Measurements from ENCODE around the gene TRIM22.
"Not testable (repeated sequence)": the region's sequence is repeated elsewhere in the genome, so short reads cannot be mapped to it uniquely, and the experiment has no call there.

The TRIM22 gene

GRCh38 chr11:5689551-5689983 lies at the start of gene TRIM22:
Gene TRIM22, plus strand, starts transcription at chr11:5689790. Its CDS starts 6,443 bp downstream, at chr11:5696233.
- no peak for DNase-seq (ENCODE audit: low read depth)

- DNase-seq (ENCODE audit: low read depth), result no peak
Observed at GRCh38 chr11:5639953-5640352, 49.6 kb upstream of the TRIM22 start.

GRCh38 chr11:5643585-5643984 lies 46.0 kb upstream of the TRIM22 start:
- no peak for DNase-seq (ENCODE audit: low read depth)

- DNase-seq (ENCODE audit: low read depth), result no peak
Observed at GRCh38 chr11:5646139-5646538, 43.5 kb upstream of the TRIM22 start.

GRCh38 chr11:5655474-5655873 lies 34.1 kb upstream of the TRIM22 start:
- no peak for DNase-seq (ENCODE audit: low read depth)

GRCh38 chr11:5656956-5657355 lies 32.6 kb upstream of the TRIM22 start:
- DNase-seq (ENCODE audit: low read depth), result not testable (repeated sequence)

- no peak for DNase-seq (ENCODE audit: low read depth)
Observed at GRCh38 chr11:5658318-5658717, 31.3 kb upstream of the TRIM22 start.

- no peak for DNase-seq (ENCODE audit: low read depth)
Observed at GRCh38 chr11:5663511-5663910, 26.1 kb upstream of the TRIM22 start.

- no peak for DNase-seq (ENCODE audit: low read depth)
Observed at GRCh38 chr11:5665051-5665570, 24.5 kb upstream of the TRIM22 start.

- DNase-seq (ENCODE audit: low read depth), result no peak
Observed at GRCh38 chr11:5665746-5666401, 23.7 kb upstream of the TRIM22 start.

GRCh38 chr11:5666402-5666793 lies 23.2 kb upstream of the TRIM22 start:
- DNase-seq (ENCODE audit: low read depth), result no peak

- DNase-seq (ENCODE audit: low read depth), result no peak
Observed at GRCh38 chr11:5671831-5672230, 17.8 kb upstream of the TRIM22 start.

- DNase-seq (ENCODE audit: low read depth), result no peak
Observed at GRCh38 chr11:5674391-5674790, 15.2 kb upstream of the TRIM22 start.

GRCh38 chr11:5679811-5680210 lies 9.8 kb upstream of the TRIM22 start:
- no peak for DNase-seq (ENCODE audit: low read depth)

- DNase-seq (ENCODE audit: low read depth), result not testable (repeated sequence)
Observed at GRCh38 chr11:5682890-5683441, 6.6 kb upstream of the TRIM22 start.

GRCh38 chr11:5683620-5684019 lies 6.0 kb upstream of the TRIM22 start:
- peak; percentile 18 for DNase-seq (ENCODE audit: low read depth)

- DNase-seq (ENCODE audit: low read depth), result no peak
Observed at GRCh38 chr11:5684036-5684645, 5.4 kb upstream of the TRIM22 start.

- peak; percentile 63 for DNase-seq (ENCODE audit: low read depth)
Observed at GRCh38 chr11:5684646-5685362, 4.8 kb upstream of the TRIM22 start, which contains the start of gene TRIM5. Gene TRIM5, minus strand, starts transcription at chr11:5685074. Its CDS starts 4,897 bp downstream, at chr11:5680177.

- DNase-seq (ENCODE audit: low read depth), result no peak
Observed at GRCh38 chr11:5686426-5686825, 3.2 kb upstream of the TRIM22 start.

- no peak for DNase-seq (ENCODE audit: low read depth)
Observed at GRCh38 chr11:5688482-5688881, 1.1 kb upstream of the TRIM22 start.

- no peak for DNase-seq (ENCODE audit: low read depth)
Observed at GRCh38 chr11:5690216-5690615, 626 bp downstream of the TRIM22 start.

- no peak for DNase-seq (ENCODE audit: low read depth)
Observed at GRCh38 chr11:5690736-5691135, 1.1 kb downstream of the TRIM22 start.
